Measurements from ENCODE around the gene ZNF221. TPM values are rescaled to one million over a fixed set of nuclear protein-coding genes. Genes with fewer than 3 reads are reported as not detected.

ZNF221 gene
- total and polyA plus RNA-seq, 4 donors, result 6.2 to 18.3 (median 13.3) TPM

- Histone ChIP-seq H3K4me3 (ENCODE audit: low read depth, low read length) (no peak overlapping the region), H3K36me3 (ENCODE audit: control insufficient read depth, insufficient read depth, low read length) (peaks cover 17% of the 10 kb centered on the region)
Measured at GRCh38 chr19:43997631-43998290, 46.7 kb downstream of the ZNF221 start.

GRCh38 chr19:44002212-44002565 lies 51.2 kb downstream of the ZNF221 start:
- Histone ChIP-seq H3K27ac (ENCODE audit: low read depth, low read length) (peak overlapping the region; percentile 77), H3K9me3 (ENCODE audit: control insufficient read depth, insufficient read depth, low read length) (no peaks in the 10 kb centered on the region), H3K4me3 (ENCODE audit: low read depth, low read length) (peak overlapping the region; percentile 61), H3K4me1 (ENCODE audit: control insufficient read depth, insufficient read depth, low read length) (peaks cover 9% of the 10 kb centered on the region), H3K36me3 (ENCODE audit: control insufficient read depth, insufficient read depth, low read length) (no peaks in the 10 kb centered on the region), H3K27me3 (ENCODE audit: control insufficient read depth, insufficient read depth, low read length) (no peaks in the 10 kb centered on the region)
- no peak for DNase-seq (ENCODE audit: low read depth in 4 of 6, low spot score in 6 of 6)
- WGBS (ENCODE audit: insufficient coverage), result 2% methylated on average over 5 of the region's 8 CpGs

More at GRCh38 chr19:43997631-43998290, 46.7 kb downstream of the ZNF221 start:
- Histone ChIP-seq H3K27ac (ENCODE audit: low read depth, low read length) (no peak overlapping the region), H3K9me3 (ENCODE audit: control insufficient read depth, insufficient read depth, low read length) (no peaks in the 10 kb centered on the region), H3K27me3 (ENCODE audit: control insufficient read depth, insufficient read depth, low read length) (no peaks in the 10 kb centered on the region), H3K4me1 (ENCODE audit: control insufficient read depth, insufficient read depth, low read length) (peaks cover 2% of the 10 kb centered on the region)
- 87% methylated on average over 9 of the region's 10 CpGs for WGBS (ENCODE audit: insufficient coverage)
- no peak for DNase-seq (ENCODE audit: low read depth in 4 of 6, low spot score in 6 of 6)

- peak; percentile 92 to 99 (median 96) for DNase-seq (ENCODE audit: low read depth in 4 of 6, low spot score in 6 of 6)
- H3K4me1 ChIP-seq (ENCODE audit: control insufficient read depth, insufficient read depth, low read length), result peaks cover 9% of the 10 kb centered on the region
- H3K27me3 ChIP-seq (ENCODE audit: control insufficient read depth, insufficient read depth, low read length), result no peaks in the 10 kb centered on the region
- H3K4me3 ChIP-seq (ENCODE audit: low read depth, low read length), result peak within 1 kb of the TSS; percentile 61
- no peaks in the 10 kb centered on the region for H3K9me3 ChIP-seq (ENCODE audit: control insufficient read depth, insufficient read depth, low read length)
- peak within 1 kb of the TSS; percentile 77 for H3K27ac ChIP-seq (ENCODE audit: low read depth, low read length)
- H3K36me3 ChIP-seq (ENCODE audit: control insufficient read depth, insufficient read depth, low read length), result peaks cover 5% of the 10 kb centered on the region
- 0% methylated on average over 39 of the region's 48 CpGs for WGBS (ENCODE audit: insufficient coverage)
Measured at GRCh38 chr19:44002566-44003460, 51.8 kb downstream of the ZNF221 start, which contains the start of gene ZNF230. Gene ZNF230, plus strand, starts transcription at chr19:44002957. Its CDS starts 4,122 bp downstream, at chr19:44007079.

- Histone ChIP-seq H3K4me1 (ENCODE audit: control insufficient read depth, insufficient read depth, low read length) (peaks cover 9% of the 10 kb centered on the region), H3K27ac (ENCODE audit: low read depth, low read length) (no peak overlapping the region), H3K9me3 (ENCODE audit: control insufficient read depth, insufficient read depth, low read length) (no peaks in the 10 kb centered on the region), H3K36me3 (ENCODE audit: control insufficient read depth, insufficient read depth, low read length) (peaks cover 8% of the 10 kb centered on the region), H3K4me3 (ENCODE audit: low read depth, low read length) (peak overlapping the region; percentile 61), H3K27me3 (ENCODE audit: control insufficient read depth, insufficient read depth, low read length) (no peaks in the 10 kb centered on the region)
- 0% methylated on average over 3 of the region's 15 CpGs for WGBS (ENCODE audit: insufficient coverage)
- DNase-seq (ENCODE audit: low read depth in 4 of 6, low spot score in 6 of 6), result peak in 1 of 6 donors; percentile 1
Measured at GRCh38 chr19:44003461-44004009, 52.5 kb downstream of the ZNF221 start.

GRCh38 chr19:44005973-44006372 lies 54.9 kb downstream of the ZNF221 start:
- DNase-seq (ENCODE audit: low read depth in 4 of 6, low spot score in 6 of 6), result no peak

GRCh38 chr19:44007473-44007872 lies 56.4 kb downstream of the ZNF221 start:
- peaks cover 29% of the 10 kb centered on the region for H3K36me3 ChIP-seq (ENCODE audit: control insufficient read depth, insufficient read depth, low read length)
- H3K9me3 ChIP-seq (ENCODE audit: control insufficient read depth, insufficient read depth, low read length), result peaks cover 11% of the 10 kb centered on the region
- WGBS (ENCODE audit: insufficient coverage), result 95% methylated on average over 5 of the region's 6 CpGs

More at GRCh38 chr19:44005973-44006372, 54.9 kb downstream of the ZNF221 start:
- Histone ChIP-seq H3K4me1 (ENCODE audit: control insufficient read depth, insufficient read depth, low read length) (peaks cover 9% of the 10 kb centered on the region), H3K36me3 (ENCODE audit: control insufficient read depth, insufficient read depth, low read length) (peaks cover 27% of the 10 kb centered on the region), H3K9me3 (ENCODE audit: control insufficient read depth, insufficient read depth, low read length) (peaks cover 10% of the 10 kb centered on the region), H3K27ac (ENCODE audit: low read depth, low read length) (no peak overlapping the region), H3K27me3 (ENCODE audit: control insufficient read depth, insufficient read depth, low read length) (no peaks in the 10 kb centered on the region), H3K4me3 (ENCODE audit: low read depth, low read length) (no peak overlapping the region)
- no CpG with 5 or more reads among the region's 1 CpG for WGBS (ENCODE audit: insufficient coverage)

GRCh38 chr19:44010468-44010867 lies 59.4 kb downstream of the ZNF221 start:
- H3K36me3 ChIP-seq (ENCODE audit: control insufficient read depth, insufficient read depth, low read length), result peaks cover 29% of the 10 kb centered on the region
- peaks cover 11% of the 10 kb centered on the region for H3K9me3 ChIP-seq (ENCODE audit: control insufficient read depth, insufficient read depth, low read length)
- no peaks in the 10 kb centered on the region for H3K4me1 ChIP-seq (ENCODE audit: control insufficient read depth, insufficient read depth, low read length)
- WGBS (ENCODE audit: insufficient coverage), result 100% methylated on average over 2 of the region's 5 CpGs
- no peak overlapping the region for H3K4me3 ChIP-seq (ENCODE audit: low read depth, low read length)
- no peaks in the 10 kb centered on the region for H3K27me3 ChIP-seq (ENCODE audit: control insufficient read depth, insufficient read depth, low read length)
- DNase-seq (ENCODE audit: low read depth in 4 of 6, low spot score in 6 of 6), result no peak
- H3K27ac ChIP-seq (ENCODE audit: low read depth, low read length), result no peak overlapping the region

More at GRCh38 chr19:44007473-44007872, 56.4 kb downstream of the ZNF221 start:
- Histone ChIP-seq H3K27ac (ENCODE audit: low read depth, low read length) (no peak overlapping the region), H3K4me1 (ENCODE audit: control insufficient read depth, insufficient read depth, low read length) (peaks cover 7% of the 10 kb centered on the region), H3K27me3 (ENCODE audit: control insufficient read depth, insufficient read depth, low read length) (no peaks in the 10 kb centered on the region), H3K4me3 (ENCODE audit: low read depth, low read length) (no peak overlapping the region)
- DNase-seq (ENCODE audit: low read depth in 4 of 6, low spot score in 6 of 6), result no peak

Small RNA genes lying within 50 kb of the gene (small RNA-seq; reads per million reads assigned to genes)
- gene AC006213.5 (ENCODE audit: low replicate concordance), result not detected

Other genes with a start within 250 kb of the ZNF221 start
- not detected for gene IRGC, start 235.2 kb upstream of the ZNF221 start, total RNA-seq
- gene IRGC, start 235.2 kb upstream of the ZNF221 start, polyA plus RNA-seq (ENCODE audit: insufficient read length in 2 of 2), result not detected
- gene SMG9, start 196.3 kb upstream of the ZNF221 start, total RNA-seq, result 10 to 100 TPM in 1 of 2 donors, 1 to 10 TPM in 1; 9.2 to 36.6 TPM
- gene SMG9, start 196.3 kb upstream of the ZNF221 start, polyA plus RNA-seq (ENCODE audit: insufficient read length in 2 of 2), result 100 to 1,000 TPM in 1 of 2 donors, 10 to 100 TPM in 1; 76.5 to 110 TPM
- 1 to 10 TPM in 1 of 2 donors, under 1 TPM in 1; 0.83 to 1.1 TPM for gene KCNN4, start 170.3 kb upstream of the ZNF221 start, total RNA-seq
- gene KCNN4, start 170.3 kb upstream of the ZNF221 start, polyA plus RNA-seq (ENCODE audit: insufficient read length in 2 of 2), result under 1 TPM; 0.62 to 0.79 TPM
- gene LYPD5, start 148.8 kb upstream of the ZNF221 start, total RNA-seq, result 1 to 10 TPM; 2.3 to 7.1 TPM
- 1 to 10 TPM; 7.3 to 8.5 TPM for gene LYPD5, start 148.8 kb upstream of the ZNF221 start, polyA plus RNA-seq (ENCODE audit: insufficient read length in 2 of 2)
- 10 to 100 TPM; 22.0 to 37.7 TPM for gene ZNF283, start 123.9 kb upstream of the ZNF221 start, total RNA-seq
- 10 to 100 TPM; 11.8 to 12.2 TPM for gene ZNF283, start 123.9 kb upstream of the ZNF221 start, polyA plus RNA-seq (ENCODE audit: insufficient read length in 2 of 2)
- 10 to 100 TPM in 1 of 2 donors, 1 to 10 TPM in 1; 8.5 to 11.6 TPM for gene ZNF404, start 67.3 kb upstream of the ZNF221 start, total RNA-seq
- gene ZNF404, start 67.3 kb upstream of the ZNF221 start, polyA plus RNA-seq (ENCODE audit: insufficient read length in 2 of 2), result 10 to 100 TPM; 16.1 to 19.3 TPM
- gene ZNF45, start 15.9 kb upstream of the ZNF221 start, total RNA-seq, result 10 to 100 TPM; 20.6 to 31.6 TPM
- gene ZNF45, start 15.9 kb upstream of the ZNF221 start, polyA plus RNA-seq (ENCODE audit: insufficient read length in 2 of 2), result 10 to 100 TPM; 18.1 to 22.1 TPM
- gene ZNF155, start 33.0 kb downstream of the ZNF221 start, total RNA-seq, result 10 to 100 TPM; 12.3 to 14.5 TPM
- 10 to 100 TPM; 10.2 to 15.0 TPM for gene ZNF155, start 33.0 kb downstream of the ZNF221 start, polyA plus RNA-seq (ENCODE audit: insufficient read length in 2 of 2)
- gene ZNF230, start 51.7 kb downstream of the ZNF221 start, total RNA-seq, result 1 to 10 TPM; 6.3 to 7.8 TPM
- gene ZNF230, start 51.7 kb downstream of the ZNF221 start, polyA plus RNA-seq (ENCODE audit: insufficient read length in 2 of 2), result 1 to 10 TPM; 4.9 to 5.3 TPM
- 1 to 10 TPM; 9.4 to 9.9 TPM for gene ZNF222, start 74.2 kb downstream of the ZNF221 start, total RNA-seq
- gene ZNF222, start 74.2 kb downstream of the ZNF221 start, polyA plus RNA-seq (ENCODE audit: insufficient read length in 2 of 2), result 1 to 10 TPM; 9.6 to 9.9 TPM
- 10 to 100 TPM; 11.1 to 14.4 TPM for gene ZNF223, start 100.8 kb downstream of the ZNF221 start, total RNA-seq
- gene ZNF223, start 100.8 kb downstream of the ZNF221 start, polyA plus RNA-seq (ENCODE audit: insufficient read length in 2 of 2), result 10 to 100 TPM in 1 of 2 donors, 1 to 10 TPM in 1; 9.6 to 11.8 TPM
- gene ZNF284, start 120.9 kb downstream of the ZNF221 start, total RNA-seq, result 1 to 10 TPM; 6.4 to 6.8 TPM
- 1 to 10 TPM; 4.6 to 6.4 TPM for gene ZNF284, start 120.9 kb downstream of the ZNF221 start, polyA plus RNA-seq (ENCODE audit: insufficient read length in 2 of 2)
- gene ZNF224, start 143.1 kb downstream of the ZNF221 start, total RNA-seq, result 10 to 100 TPM; 36.0 to 49.9 TPM
- 10 to 100 TPM; 23.9 to 26.8 TPM for gene ZNF224, start 143.1 kb downstream of the ZNF221 start, polyA plus RNA-seq (ENCODE audit: insufficient read length in 2 of 2)
- gene ZNF225, start 162.2 kb downstream of the ZNF221 start, total RNA-seq, result 10 to 100 TPM; 12.1 to 13.4 TPM
- gene ZNF225, start 162.2 kb downstream of the ZNF221 start, polyA plus RNA-seq (ENCODE audit: insufficient read length in 2 of 2), result 1 to 10 TPM; 6.5 to 8.2 TPM
- gene ZNF234, start 190.3 kb downstream of the ZNF221 start, total RNA-seq, result 10 to 100 TPM; 14.6 to 20.4 TPM
- 10 to 100 TPM; 12.7 to 15.5 TPM for gene ZNF234, start 190.3 kb downstream of the ZNF221 start, polyA plus RNA-seq (ENCODE audit: insufficient read length in 2 of 2)
- 10 to 100 TPM; 35.9 to 43.0 TPM for gene ZNF226, start 213.9 kb downstream of the ZNF221 start, total RNA-seq
- 10 to 100 TPM; 26.5 to 28.6 TPM for gene ZNF226, start 213.9 kb downstream of the ZNF221 start, polyA plus RNA-seq (ENCODE audit: insufficient read length in 2 of 2)